ENCODE data around the gene MAPK11. TPM values are rescaled to one million over a fixed set of nuclear protein-coding genes. Genes with fewer than 3 reads are reported as not detected.

The MAPK11 gene
- total and polyA plus RNA-seq, 10 of the 15 experiments (the other 5 are each of a cell fraction or from before 2014, with no cell fraction given): 0.05 to 12.8 (median 3.7) TPM

- TF ChIP-seq ZNF592 (IDR thresholded peaks at IDR 0.05) (no peak), IRF4 (IDR thresholded peaks at IDR 0.05; ENCODE audit: low read depth, low read length) (peak; percentile 75; the same call in 1 of the 2 replicates), TCF3 (IDR thresholded peaks at IDR 0.05; ENCODE audit: borderline replicate concordance, insufficient read depth, low read depth, low read length) (peak; percentile 99), BMI1 (IDR thresholded peaks at IDR 0.05; ENCODE audit: borderline replicate concordance) (no peak), ZNF622 (IDR thresholded peaks at IDR 0.05) (no peak), RB1 (IDR thresholded peaks at IDR 0.05; ENCODE audit: borderline replicate concordance) (0 out of 2 replicates have a peak, but pooled peaks have one; percentile 14), ESRRA (IDR thresholded peaks at IDR 0.05; ENCODE audit: low read length) (no peak), SIN3A (IDR thresholded peaks at IDR 0.05; ENCODE audit: low read depth, low read length) (no peak), BCLAF1 (IDR thresholded peaks at IDR 0.05) (no peak), NR2C1 (IDR thresholded peaks at IDR 0.05) (peak; percentile 20; the same call in 1 of the 2 replicates), CHD2 (IDR thresholded peaks at IDR 0.05; ENCODE audit: borderline replicate concordance, low read depth, low read length) (no peak), PRDM15 (CRISPR knock-in tag; IDR thresholded peaks at IDR 0.05) (no peak), GATAD2B (conservative IDR thresholded peaks at IDR 0.05; ENCODE audit: low read depth) (peak; percentile 80), PKNOX1 (IDR thresholded peaks at IDR 0.05) (peak; percentile 39; the same call in 1 of the 2 replicates), SMAD5 (IDR thresholded peaks at IDR 0.05; ENCODE audit: low read depth) (peak; percentile 68), CBX3 (IDR thresholded peaks at IDR 0.05; ENCODE audit: borderline replicate concordance, low read depth) (no peak), CHD4 (IDR thresholded peaks at IDR 0.05) (no peak), MEF2A (IDR thresholded peaks at IDR 0.05; ENCODE audit: insufficient read depth, low read depth, low read length) (peak; percentile 42; the same call in 1 of the 2 replicates)
Observed at GRCh38 chr22:50314455-50315288, 44.5 kb upstream of the MAPK11 start (continued).

Data from GM12878 (cell line).